Astrocyte (in vitro differentiated cells and primary cell): ENCODE results near the gene TOP3A. TPM values are rescaled to one million over a fixed set of nuclear protein-coding genes. Genes with fewer than 3 reads are reported as not detected.

Experiments
- DNase-seq: peaks from one replicate; pipeline ENCODE4 v3.0.0-alpha.2; 2010; ENCODE audit warnings: low read depth
- FAIRE-seq: peaks from 2 replicates; lab custom pipeline; 2011; peaks lifted over from hg19 to GRCh38; lab: Jason Lieb, UNC
- H2AFZ ChIP-seq: 2 replicates; pipeline ENCODE4 v1.6.0; 2012; ENCODE audit warnings: low read depth, low read length, inconsistent platforms
- H3K27ac ChIP-seq: 2 replicates; pipeline ENCODE4 v1.5.1; 2011; ENCODE audit warnings: low read depth, low read length, inconsistent platforms
- H3K27me3 ChIP-seq: 2 replicates; pipeline ENCODE4 v1.6.0; 2011; ENCODE audit warnings: low read length, inconsistent platforms; ENCODE audit not compliant: insufficient read depth
- H3K36me3 ChIP-seq: 2 replicates; pipeline ENCODE4 v1.5.1; 2011; ENCODE audit warnings: low read length, inconsistent platforms; ENCODE audit not compliant: insufficient read depth
- H3K4me1 ChIP-seq: 2 replicates; pipeline ENCODE4 v1.5.1; 2011; ENCODE audit warnings: low read length, inconsistent platforms; ENCODE audit not compliant: insufficient read depth
- H3K4me2 ChIP-seq: 2 replicates; pipeline ENCODE4 v1.6.0; 2012; ENCODE audit warnings: low read length, inconsistent platforms
- H3K4me3 ChIP-seq: 2 replicates; pipeline ENCODE4 v1.5.1; 2011; ENCODE audit warnings: low read depth, mild to moderate bottlenecking, low read length, inconsistent platforms; ENCODE audit not compliant: insufficient read depth
- H3K79me2 ChIP-seq: 2 replicates; pipeline ENCODE4 v1.6.0; 2012; ENCODE audit warnings: mild to moderate bottlenecking, low read length, inconsistent platforms; ENCODE audit not compliant: insufficient read depth
- H3K9ac ChIP-seq: 2 replicates; pipeline ENCODE4 v1.6.0; 2012; ENCODE audit warnings: mild to moderate bottlenecking, low read length, inconsistent platforms
- H3K9me3 ChIP-seq: 2 replicates; pipeline ENCODE4 v1.5.1; 2012; ENCODE audit warnings: low read depth, mild to moderate bottlenecking, low read length, inconsistent platforms; ENCODE audit not compliant: insufficient read depth
- H4K20me1 ChIP-seq: 2 replicates; pipeline ENCODE4 v1.6.0; 2012; ENCODE audit warnings: low read length, inconsistent platforms; ENCODE audit not compliant: insufficient read depth
- H3K27ac Mint-ChIP-seq: one replicate; pipeline ENCODE4 v1.8.0; 2021; ENCODE audit warnings: mild to moderate bottlenecking, mixed read lengths; ENCODE audit not compliant: unreplicated experiment
- H3K27me3 Mint-ChIP-seq: one replicate; pipeline ENCODE4 v1.8.0; 2021; ENCODE audit warnings: low read depth, mixed read lengths; ENCODE audit not compliant: unreplicated experiment
- H3K36me3 Mint-ChIP-seq: one replicate; pipeline ENCODE4 v1.8.0; 2021; ENCODE audit warnings: low read depth, mixed read lengths; ENCODE audit not compliant: unreplicated experiment
- H3K4me1 Mint-ChIP-seq: one replicate; pipeline ENCODE4 v1.8.0; 2021; ENCODE audit warnings: low read depth, mixed read lengths; ENCODE audit not compliant: unreplicated experiment
- H3K4me3 Mint-ChIP-seq: one replicate; pipeline ENCODE4 v1.8.0; 2021; ENCODE audit warnings: mild to moderate bottlenecking, moderate library complexity, mixed read lengths; ENCODE audit not compliant: unreplicated experiment
- H3K9me3 Mint-ChIP-seq: one replicate; pipeline ENCODE4 v1.8.0; 2021; ENCODE audit warnings: mild to moderate bottlenecking, mixed read lengths; ENCODE audit not compliant: unreplicated experiment
- CTCF ChIP-seq: IDR thresholded peaks from 2 replicates; pipeline ENCODE4 v1.5.1; 2011; ENCODE audit warnings: low read depth, mild to moderate bottlenecking, inconsistent platforms, low read length, moderate library complexity; ENCODE audit not compliant: insufficient read depth
- EZH2 ChIP-seq: IDR thresholded peaks from 2 replicates; pipeline ENCODE4 v1.6.1; 2012; ENCODE audit warnings: mild to moderate bottlenecking, low read length, inconsistent platforms; ENCODE audit not compliant: insufficient read depth
- total RNA-seq: library from RNA; stranded (reverse); gene quantifications from 2 replicates; pipeline ENCODE4 v1.2.1, GENCODE V29; 2021

Gene TOP3A
- total RNA-seq, 1 donor from 2014 or later: 31.0 TPM

GRCh38 chr17:18246109-18246725 lies 68.6 kb downstream of the TOP3A start:
- Histone ChIP-seq H3K36me3 (peaks cover 32% of the 10 kb centered on the region), H3K4me2 (no peak overlapping the region), H4K20me1 (peaks cover 62% of the 10 kb centered on the region), H3K79me2 (no peaks in the 10 kb centered on the region), H3K27ac (no peak overlapping the region), H3K4me3 (no peak overlapping the region), H3K4me1 (peaks cover 7% of the 10 kb centered on the region), H3K9me3 (no peaks in the 10 kb centered on the region), H2AFZ (no peak overlapping the region), H3K9ac (no peak overlapping the region), H3K27me3 (no peaks in the 10 kb centered on the region)
- Mint-ChIP-seq H3K36me3 (peaks cover 21% of the 10 kb centered on the region), H3K4me1 (peaks cover 5% of the 10 kb centered on the region), H3K9me3 (no peaks in the 10 kb centered on the region), H3K4me3 (peak overlapping the region; percentile 20), H3K27me3 (no peaks in the 10 kb centered on the region), H3K27ac (peak overlapping the region; percentile 58)
- DNase-seq (no peak), FAIRE-seq (no peak)
- no peak for TF ChIP-seq EZH2
- TF ChIP-seq CTCF: no peak

- no peak overlapping the region for H3K27ac Mint-ChIP-seq
- H3K9me3 ChIP-seq: no peaks in the 10 kb centered on the region
- H3K4me3 ChIP-seq: no peak overlapping the region
- peaks cover 53% of the 10 kb centered on the region for H4K20me1 ChIP-seq
- peaks cover 27% of the 10 kb centered on the region for H3K36me3 ChIP-seq
- no peaks in the 10 kb centered on the region for H3K79me2 ChIP-seq
- peaks cover 7% of the 10 kb centered on the region for H3K4me1 ChIP-seq
- no peaks in the 10 kb centered on the region for H3K9me3 Mint-ChIP-seq
- H3K4me1 Mint-ChIP-seq: peaks cover 5% of the 10 kb centered on the region
- H3K27me3 ChIP-seq: no peaks in the 10 kb centered on the region
- H2AFZ ChIP-seq: no peak overlapping the region
- DNase-seq (no peak), FAIRE-seq (no peak)
- H3K27me3 Mint-ChIP-seq: no peaks in the 10 kb centered on the region
- no peak for TF ChIP-seq EZH2
- no peak for TF ChIP-seq CTCF
- H3K4me3 Mint-ChIP-seq: no peak overlapping the region
- peaks cover 22% of the 10 kb centered on the region for H3K36me3 Mint-ChIP-seq
- H3K4me2 ChIP-seq: no peak overlapping the region
- H3K27ac ChIP-seq: no peak overlapping the region
- no peak overlapping the region for H3K9ac ChIP-seq
Measured at GRCh38 chr17:18245038-18245776, 69.6 kb downstream of the TOP3A start.
